ENCODE data around the gene THRB. TPM values are rescaled to one million over a fixed set of nuclear protein-coding genes. Genes with fewer than 3 reads are reported as not detected.
A peak's percentile ranks its signal among the peaks of the same experiment; 100 is the strongest.

The THRB gene
- total RNA-seq, 1 donor from 2014 or later, result 22.8 TPM

- Histone ChIP-seq H3K27ac (no peak overlapping the region), H3K4me1 (peaks cover 24% of the 10 kb centered on the region)
- intact Hi-C loops (cut with DNase I), result loop anchor here (5.0 kb wide), 1 partner anchor 84 kb away; no protein-coding TSS in a partner anchor
These were observed 357.9 kb downstream of the THRB start for GRCh38 chr3:24136624-24137310.

GRCh38 chr3:24135280-24135679 is 359.4 kb downstream of the THRB start:
- no peak for DNase-seq (ENCODE audit: extremely low spot score in 2 of 2)
- intact Hi-C loops (cut with DNase I), result loop anchor here (5.0 kb wide), 1 partner anchor 83 kb away; no protein-coding TSS in a partner anchor
- H3K9me3 ChIP-seq, result no peaks in the 10 kb centered on the region
- peaks cover 0 to 7% of the 10 kb centered on the region in 2 donors for H3K36me3 ChIP-seq
- H3K4me3 ChIP-seq, result no peak overlapping the region
- H3K27me3 ChIP-seq, result no peaks in the 10 kb centered on the region
- no peak for TF ChIP-seq CTCF (IDR thresholded peaks at IDR 0.05)
- no peak for TF ChIP-seq POLR2A (IDR thresholded peaks at IDR 0.05)
- no peak for TF ChIP-seq POLR2AphosphoS5 (IDR thresholded peaks at IDR 0.05; ENCODE audit: insufficient read depth in 1 of 2, low read depth in 1 of 2)
- no peak overlapping the region for H3K27ac ChIP-seq
- peaks cover 24% of the 10 kb centered on the region for H3K4me1 ChIP-seq

More at GRCh38 chr3:24136624-24137310, 357.9 kb downstream of the THRB start:
- DNase-seq (ENCODE audit: extremely low spot score in 2 of 2), result no peak
- Histone ChIP-seq H3K4me3 (no peak overlapping the region), H3K36me3 (peaks cover 0 to 9% of the 10 kb centered on the region in 2 donors), H3K9me3 (no peaks in the 10 kb centered on the region), H3K27me3 (no peaks in the 10 kb centered on the region)
- TF ChIP-seq CTCF (IDR thresholded peaks at IDR 0.05), result no peak
- no peak for TF ChIP-seq POLR2AphosphoS5 (IDR thresholded peaks at IDR 0.05; ENCODE audit: insufficient read depth in 1 of 2, low read depth in 1 of 2)
- TF ChIP-seq POLR2A (IDR thresholded peaks at IDR 0.05), result no peak

GRCh38 chr3:24133942-24134341 is 360.7 kb downstream of the THRB start:
- H3K27me3 ChIP-seq, result no peaks in the 10 kb centered on the region
- H3K4me1 ChIP-seq, result peaks cover 24% of the 10 kb centered on the region
- H3K9me3 ChIP-seq, result no peaks in the 10 kb centered on the region
- H3K4me3 ChIP-seq, result no peak overlapping the region
- TF ChIP-seq POLR2AphosphoS5 (IDR thresholded peaks at IDR 0.05; ENCODE audit: insufficient read depth in 1 of 2, low read depth in 1 of 2), result no peak
- TF ChIP-seq POLR2A (IDR thresholded peaks at IDR 0.05), result no peak
- TF ChIP-seq CTCF (IDR thresholded peaks at IDR 0.05), result no peak
- DNase-seq (ENCODE audit: extremely low spot score in 2 of 2), result no peak
- H3K36me3 ChIP-seq, result peaks cover 0 to 7% of the 10 kb centered on the region in 2 donors
- intact Hi-C loops (cut with DNase I), result no loop called here
- H3K27ac ChIP-seq, result no peak overlapping the region

- DNase-seq (ENCODE audit: extremely low spot score in 2 of 2), result no peak
- H3K27me3 ChIP-seq, result no peaks in the 10 kb centered on the region
- TF ChIP-seq POLR2AphosphoS5 (IDR thresholded peaks at IDR 0.05; ENCODE audit: insufficient read depth in 1 of 2, low read depth in 1 of 2), result no peak
- TF ChIP-seq POLR2A (IDR thresholded peaks at IDR 0.05), result no peak
- no peak for TF ChIP-seq CTCF (IDR thresholded peaks at IDR 0.05)
- peaks cover 22% of the 10 kb centered on the region for H3K4me1 ChIP-seq
- H3K36me3 ChIP-seq, result peaks cover 0 to 7% of the 10 kb centered on the region in 2 donors
- intact Hi-C loops (cut with DNase I), result no loop called here
- no peak overlapping the region for H3K27ac ChIP-seq
- H3K4me3 ChIP-seq, result no peak overlapping the region
- H3K9me3 ChIP-seq, result no peaks in the 10 kb centered on the region
These were observed 361.2 kb downstream of the THRB start for GRCh38 chr3:24133436-24133835.

- peaks cover 0 to 7% of the 10 kb centered on the region in 2 donors for H3K36me3 ChIP-seq
- no peak for TF ChIP-seq CTCF (IDR thresholded peaks at IDR 0.05)
- peak in 1 of 2 donors; percentile 68 for TF ChIP-seq POLR2AphosphoS5 (IDR thresholded peaks at IDR 0.05; ENCODE audit: insufficient read depth in 1 of 2, low read depth in 1 of 2)
- H3K27ac ChIP-seq, result no peak overlapping the region
- H3K4me1 ChIP-seq, result peaks cover 23% of the 10 kb centered on the region
- H3K4me3 ChIP-seq, result no peak overlapping the region
- H3K27me3 ChIP-seq, result no peaks in the 10 kb centered on the region
- no peak for DNase-seq (ENCODE audit: extremely low spot score in 2 of 2)
- intact Hi-C loops (cut with DNase I), result no loop called here
- no peaks in the 10 kb centered on the region for H3K9me3 ChIP-seq
These were observed 365.1 kb downstream of the THRB start for GRCh38 chr3:24129549-24129948.

All from vagina (tissue), 2 donors.